WTC11 (cell line): Measurements from ENCODE around the gene CBFA2T3. TPM values are rescaled to one million over a fixed set of nuclear protein-coding genes. Genes with fewer than 3 reads are reported as not detected.

ENCODE experiments used
- ATAC-seq: fragments of 200-7000 bp; cut with Tn5 transposase; 2 replicates; pipeline ENCODE4 v1.10.0; 2021; ENCODE audit warnings: mild to moderate bottlenecking, moderate library complexity
- CTCF ChIA-PET: fragments of 300-600 bp; sonication (Branson Sonifier 250); formaldehyde crosslinking; loops from one replicate; lab custom pipeline; 2021; ENCODE audit warnings: antibody characterized with exemption; lab: Charles Lee
- POLR2A ChIA-PET: fragments of 350-600 bp; sonication (Branson Sonifier 250); formaldehyde crosslinking; loops from one replicate; lab custom pipeline; 2021; ENCODE audit warnings: antibody characterized with exemption; lab: Charles Lee
- DNase-seq: peaks from one replicate; pipeline ENCODE4 v3.0.0; 2021; ENCODE audit warnings: low spot score
- H3K27ac Mint-ChIP-seq: 2 replicates; pipeline ENCODE4 v1.8.0; 2021; ENCODE audit warnings: mixed read lengths
- H3K27me3 Mint-ChIP-seq: 2 replicates; pipeline ENCODE4 v1.8.0; 2021; ENCODE audit warnings: low read depth, mild to moderate bottlenecking, moderate library complexity, mixed read lengths
- H3K36me3 Mint-ChIP-seq: 2 replicates; pipeline ENCODE4 v1.8.0; 2021; ENCODE audit warnings: mixed read lengths
- H3K4me1 Mint-ChIP-seq: 2 replicates; pipeline ENCODE4 v1.8.0; 2022; ENCODE audit warnings: mixed read lengths
- H3K4me3 Mint-ChIP-seq: 2 replicates; pipeline ENCODE4 v1.8.0; 2021; ENCODE audit warnings: mild to moderate bottlenecking, moderate library complexity, mixed read lengths
- H3K9me3 Mint-ChIP-seq: 2 replicates; pipeline ENCODE4 v1.8.0; 2021; ENCODE audit warnings: mixed read lengths
- ATF1 ChIP-seq: sonication (generic); formaldehyde crosslinking; IDR thresholded peaks from 2 replicates; pipeline ENCODE4 v1.8.1; 2023; ENCODE audit warnings: mild to moderate bottlenecking, moderate library complexity, missing genetic modification reagents
- CREM ChIP-seq: sonication (generic); formaldehyde crosslinking; IDR thresholded peaks from 2 replicates; pipeline ENCODE4 v1.8.1; 2022; ENCODE audit warnings: mild to moderate bottlenecking, missing genetic modification reagents, moderate library complexity
- E2F4 ChIP-seq: sonication (generic); formaldehyde crosslinking; IDR thresholded peaks from 2 replicates; pipeline ENCODE4 v1.8.1; 2022; ENCODE audit warnings: low read depth, mild to moderate bottlenecking, moderate library complexity, missing genetic modification reagents, borderline replicate concordance
- FOXJ3 ChIP-seq: sonication (generic); formaldehyde crosslinking; IDR thresholded peaks from 2 replicates; pipeline ENCODE4 v1.9.0; 2021; ENCODE audit warnings: missing genetic modification reagents, mild to moderate bottlenecking, borderline replicate concordance
- GABPB1 ChIP-seq: sonication (generic); formaldehyde crosslinking; IDR thresholded peaks from 2 replicates; pipeline ENCODE4 v1.8.1; 2023; ENCODE audit warnings: mild to moderate bottlenecking, missing genetic modification reagents
- HMGXB4 ChIP-seq: sonication (generic); formaldehyde crosslinking; IDR thresholded peaks from 2 replicates; pipeline ENCODE4 v1.8.1; 2023; ENCODE audit warnings: mild to moderate bottlenecking, moderate library complexity, missing genetic modification reagents
- NFE2L1 ChIP-seq: sonication (generic); formaldehyde crosslinking; IDR thresholded peaks from 2 replicates; pipeline ENCODE4 v1.8.1; 2023; ENCODE audit warnings: missing genetic modification reagents
- RELA ChIP-seq: sonication (generic); formaldehyde crosslinking; IDR thresholded peaks from 2 replicates; pipeline ENCODE4 v1.8.1; 2022; ENCODE audit warnings: missing genetic modification reagents, mild to moderate bottlenecking, borderline replicate concordance
- SMAD4 ChIP-seq: sonication (generic); formaldehyde crosslinking; IDR thresholded peaks from 2 replicates; pipeline ENCODE4 v1.8.0; 2022; ENCODE audit warnings: mild to moderate bottlenecking, missing genetic modification reagents
- STAT6 ChIP-seq: sonication (generic); formaldehyde crosslinking; conservative IDR thresholded peaks from 2 replicates; pipeline ENCODE4 v1.8.1; 2023; ENCODE audit warnings: mild to moderate bottlenecking, low read depth, missing genetic modification reagents, moderate library complexity
- TP53 ChIP-seq: sonication (generic); formaldehyde crosslinking; IDR thresholded peaks from 2 replicates; pipeline ENCODE4 v1.8.1; 2023; ENCODE audit warnings: mild to moderate bottlenecking, missing genetic modification reagents
- USF1 ChIP-seq: sonication (generic); formaldehyde crosslinking; IDR thresholded peaks from 2 replicates; pipeline ENCODE4 v1.8.0; 2022; ENCODE audit warnings: mild to moderate bottlenecking, missing genetic modification reagents
- ZBTB21 ChIP-seq: sonication (generic); formaldehyde crosslinking; IDR thresholded peaks from 2 replicates; pipeline ENCODE4 v1.8.1; 2023; ENCODE audit warnings: mild to moderate bottlenecking, missing genetic modification reagents, borderline replicate concordance
- ZNF121 ChIP-seq: sonication (generic); formaldehyde crosslinking; IDR thresholded peaks from 2 replicates; pipeline ENCODE4 v1.8.0; 2023; ENCODE audit warnings: missing genetic modification reagents
- ZNF263 ChIP-seq: sonication (generic); formaldehyde crosslinking; IDR thresholded peaks from 2 replicates; pipeline ENCODE4 v1.8.1; 2022; ENCODE audit warnings: low read depth, mild to moderate bottlenecking, moderate library complexity, missing genetic modification reagents
- ZNF396 ChIP-seq: fragments of 250-450 bp; sonication (Bioruptor Pico); IDR thresholded peaks from 2 replicates; pipeline ENCODE4 v1.8.0; 2021; ENCODE audit warnings: mild to moderate bottlenecking, moderate library complexity, borderline replicate concordance
- ZNF671 ChIP-seq: fragments of 250-450 bp; sonication (Bioruptor Pico); IDR thresholded peaks from 2 replicates; pipeline ENCODE4 v1.8.0; 2021; ENCODE audit warnings: mild to moderate bottlenecking
- total RNA-seq: library from RNA; stranded (reverse); gene quantifications from 3 replicates; pipeline ENCODE4 v1.2.3, GENCODE V29; 2021
- TF ChIP-seq, protein P1 (sequence below): sonication (generic); formaldehyde crosslinking; IDR thresholded peaks from 2 replicates; pipeline ENCODE4 v1.8.1; 2023; ENCODE audit warnings: mild to moderate bottlenecking, missing genetic modification reagents, moderate library complexity
- TF ChIP-seq, protein P2 (sequence below): fragments of 250-450 bp; sonication (Bioruptor Pico); IDR thresholded peaks from 2 replicates; pipeline ENCODE4 v1.9.0; 2021; ENCODE audit warnings: mild to moderate bottlenecking

The CBFA2T3 gene
- total RNA-seq, 1 experiment from 2014 or later: 2.6 TPM

- DNase-seq (no peak), ATAC-seq (no peak)
- Mint-ChIP-seq H3K27ac (no peak overlapping the region), H3K27me3 (peaks cover 29% of the 10 kb centered on the region), H3K4me1 (no peaks in the 10 kb centered on the region), H3K4me3 (no peak overlapping the region), H3K36me3 (no peaks in the 10 kb centered on the region), H3K9me3 (no peaks in the 10 kb centered on the region)
- ChIA-PET POLR2A (no interaction called here), CTCF (no interaction called here)
- TF ChIP-seq RELA (CRISPR knock-in tag): no peak
- TF ChIP-seq NFE2L1 (CRISPR knock-in tag): no peak
- no peak for TF ChIP-seq ZBTB21
- no peak for TF ChIP-seq ATF1 (CRISPR knock-in tag)
- no peak for TF ChIP-seq E2F4 (CRISPR knock-in tag)
- no peak for TF ChIP-seq USF1
- no peak for TF ChIP-seq SMAD4 (CRISPR knock-in tag)
- TF ChIP-seq TP53 (CRISPR knock-in tag): no peak
- no peak for TF ChIP-seq ZNF263 (CRISPR knock-in tag)
- no peak for TF ChIP-seq CREM (CRISPR knock-in tag)
- TF ChIP-seq ZNF121 (CRISPR knock-in tag): no peak
- no peak for TF ChIP-seq STAT6 (CRISPR knock-in tag)
- no peak for TF ChIP-seq GABPB1 (CRISPR knock-in tag)
- no peak for TF ChIP-seq ZNF671 (CRISPR knock-in tag)
- TF ChIP-seq FOXJ3 (CRISPR knock-in tag): no peak
- TF ChIP-seq ZNF396: no peak
- TF ChIP-seq, protein P1, sequence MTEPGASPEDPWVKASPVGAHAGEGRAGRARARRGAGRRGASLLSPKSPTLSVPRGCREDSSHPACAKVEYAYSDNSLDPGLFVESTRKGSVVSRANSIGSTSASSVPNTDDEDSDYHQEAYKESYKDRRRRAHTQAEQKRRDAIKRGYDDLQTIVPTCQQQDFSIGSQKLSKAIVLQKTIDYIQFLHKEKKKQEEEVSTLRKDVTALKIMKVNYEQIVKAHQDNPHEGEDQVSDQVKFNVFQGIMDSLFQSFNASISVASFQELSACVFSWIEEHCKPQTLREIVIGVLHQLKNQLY (CRISPR knock-in tag): no peak
- no peak for TF ChIP-seq HMGXB4
- TF ChIP-seq, protein P2, sequence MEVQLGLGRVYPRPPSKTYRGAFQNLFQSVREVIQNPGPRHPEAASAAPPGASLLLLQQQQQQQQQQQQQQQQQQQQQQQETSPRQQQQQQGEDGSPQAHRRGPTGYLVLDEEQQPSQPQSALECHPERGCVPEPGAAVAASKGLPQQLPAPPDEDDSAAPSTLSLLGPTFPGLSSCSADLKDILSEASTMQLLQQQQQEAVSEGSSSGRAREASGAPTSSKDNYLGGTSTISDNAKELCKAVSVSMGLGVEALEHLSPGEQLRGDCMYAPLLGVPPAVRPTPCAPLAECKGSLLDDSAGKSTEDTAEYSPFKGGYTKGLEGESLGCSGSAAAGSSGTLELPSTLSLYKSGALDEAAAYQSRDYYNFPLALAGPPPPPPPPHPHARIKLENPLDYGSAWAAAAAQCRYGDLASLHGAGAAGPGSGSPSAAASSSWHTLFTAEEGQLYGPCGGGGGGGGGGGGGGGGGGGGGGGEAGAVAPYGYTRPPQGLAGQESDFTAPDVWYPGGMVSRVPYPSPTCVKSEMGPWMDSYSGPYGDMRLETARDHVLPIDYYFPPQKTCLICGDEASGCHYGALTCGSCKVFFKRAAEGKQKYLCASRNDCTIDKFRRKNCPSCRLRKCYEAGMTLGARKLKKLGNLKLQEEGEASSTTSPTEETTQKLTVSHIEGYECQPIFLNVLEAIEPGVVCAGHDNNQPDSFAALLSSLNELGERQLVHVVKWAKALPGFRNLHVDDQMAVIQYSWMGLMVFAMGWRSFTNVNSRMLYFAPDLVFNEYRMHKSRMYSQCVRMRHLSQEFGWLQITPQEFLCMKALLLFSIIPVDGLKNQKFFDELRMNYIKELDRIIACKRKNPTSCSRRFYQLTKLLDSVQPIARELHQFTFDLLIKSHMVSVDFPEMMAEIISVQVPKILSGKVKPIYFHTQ (CRISPR knock-in tag): no peak
Measured at GRCh38 chr16:88938119-88938776, 38.8 kb downstream of the CBFA2T3 start.
